ENCODE data around the gene CEP131. TPM values are rescaled to one million over a fixed set of nuclear protein-coding genes. Genes with fewer than 3 reads are reported as not detected.

CEP131 gene
- total RNA-seq, 4 donors from 2014 or later: 6.0 to 8.8 (median 7.5) TPM

- Histone ChIP-seq H3K9me3 (no peaks in the 10 kb centered on the region), H3K36me3 (peaks cover 0 to 43% of the 10 kb centered on the region in 2 donors), H3K27ac (no peak overlapping the region), H3K4me3 (no peak overlapping the region), H3K27me3 (no peaks in the 10 kb centered on the region), H3K4me1 (peaks cover 0 to 1% of the 10 kb centered on the region in 2 donors)
- intact Hi-C loops (cut with DNase I; ENCODE audit: low total_unique reads): no loop called here
- in situ Hi-C loops (cut with MboI; ENCODE audit: low sequenced_read_pairs in 4 of 4): loop anchor here in 2 of 4 donors (25.0 kb wide), 2 partner anchors 226 to 351 kb away; no protein-coding TSS in a partner anchor
- ATAC-seq: no peak
- no peak for TF ChIP-seq POLR2A (IDR thresholded peaks at IDR 0.05)
- no peak for TF ChIP-seq CTCF (IDR thresholded peaks at IDR 0.05 in 4 of 5, conservative IDR thresholded peaks at IDR 0.05 in 1 of 5)
- DNase-seq: no peak
These were observed 38.3 kb upstream of the CEP131 start for GRCh38 chr17:81261096-81261495.

- Histone ChIP-seq H3K4me3 (no peak overlapping the region), H3K27me3 (no peaks in the 10 kb centered on the region), H3K4me1 (peaks cover 4 to 6% of the 10 kb centered on the region in 2 donors), H3K9me3 (no peaks in the 10 kb centered on the region), H3K36me3 (peaks cover 0 to 39% of the 10 kb centered on the region in 2 donors), H3K27ac (no peak overlapping the region)
- ATAC-seq: no peak
- in situ Hi-C loops (cut with MboI; ENCODE audit: low sequenced_read_pairs in 4 of 4): loop anchor here in 2 of 4 donors (25.0 kb wide), 2 partner anchors 227 to 352 kb away; no protein-coding TSS in a partner anchor
- DNase-seq: no peak
- TF ChIP-seq POLR2A (IDR thresholded peaks at IDR 0.05): no peak
- no peak for TF ChIP-seq CTCF (IDR thresholded peaks at IDR 0.05 in 4 of 5, conservative IDR thresholded peaks at IDR 0.05 in 1 of 5)
- intact Hi-C loops (cut with DNase I; ENCODE audit: low total_unique reads): no loop called here
These were observed 37.9 kb upstream of the CEP131 start for GRCh38 chr17:81260641-81261040.

- DNase-seq: no peak
- no peak for ATAC-seq
- in situ Hi-C loops (cut with MboI; ENCODE audit: low sequenced_read_pairs in 4 of 4) (loop anchor here in 2 of 4 donors (25.0 kb wide), 2 partner anchors 227 to 352 kb away; no protein-coding TSS in a partner anchor), intact Hi-C loops (cut with DNase I; ENCODE audit: low total_unique reads) (no loop called here)
- H3K36me3 ChIP-seq: peaks cover 0 to 34% of the 10 kb centered on the region in 2 donors
- H3K27ac ChIP-seq: no peak overlapping the region
- no peaks in the 10 kb centered on the region for H3K27me3 ChIP-seq
- TF ChIP-seq CTCF (IDR thresholded peaks at IDR 0.05 in 4 of 5, conservative IDR thresholded peaks at IDR 0.05 in 1 of 5) (no peak), POLR2A (IDR thresholded peaks at IDR 0.05) (no peak)
- no peak overlapping the region for H3K4me3 ChIP-seq
- H3K4me1 ChIP-seq: peaks cover 9 to 10% of the 10 kb centered on the region in 2 donors
- H3K9me3 ChIP-seq: no peaks in the 10 kb centered on the region
These were observed 37.4 kb upstream of the CEP131 start for GRCh38 chr17:81260171-81260570.

GRCh38 chr17:81259058-81259605, 36.4 kb upstream of the CEP131 start:
- H3K27me3 ChIP-seq: no peaks in the 10 kb centered on the region
- in situ Hi-C loops (cut with MboI; ENCODE audit: low sequenced_read_pairs in 4 of 4) (loop anchor here in 2 of 4 donors (10.0 to 25.0 kb wide), 3 partner anchors 226 to 353 kb away; no protein-coding TSS in a partner anchor), intact Hi-C loops (cut with DNase I; ENCODE audit: low total_unique reads) (no loop called here)
- TF ChIP-seq POLR2A (IDR thresholded peaks at IDR 0.05) (no peak), CTCF (IDR thresholded peaks at IDR 0.05 in 4 of 5, conservative IDR thresholded peaks at IDR 0.05 in 1 of 5) (no peak)
- H3K4me1 ChIP-seq: peaks cover 16 to 17% of the 10 kb centered on the region in 2 donors
- DNase-seq (no peak), ATAC-seq (no peak)
- H3K27ac ChIP-seq: no peak overlapping the region
- no peak overlapping the region for H3K4me3 ChIP-seq
- H3K36me3 ChIP-seq: peaks cover 0 to 29% of the 10 kb centered on the region in 2 donors
- no peaks in the 10 kb centered on the region for H3K9me3 ChIP-seq
